IMR-90 (cell line): ENCODE data around the gene SCNN1B. TPM values are rescaled to one million over a fixed set of nuclear protein-coding genes. Genes with fewer than 3 reads are reported as not detected.

Source experiments
- ATAC-seq: fragments of 200-7000 bp; cut with Tn5 transposase; 2 replicates; pipeline ENCODE4 v1.9.1; 2020; ENCODE audit warnings: low read depth, mild to moderate bottlenecking, moderate library complexity
- BruUV-seq: library from RNA; stranded (reverse); fragments of 400-500 nt; replicated peaks from 2 replicates; lab custom pipeline; 2021; lab: Mats Ljungman, UMichigan
- CTCF ChIA-PET: fragments of 300-600 bp; formaldehyde crosslinking; extraction: SDS; loops from one replicate; lab custom pipeline; 2021; ENCODE audit warnings: antibody characterized with exemption; lab: Yijun Ruan, JAX
- POLR2A ChIA-PET: fragments of 300-600 bp; sonication (Branson Sonifier 250); formaldehyde crosslinking; loops from one replicate; lab custom pipeline; 2022; ENCODE audit warnings: antibody characterized with exemption; ENCODE audit not compliant: unreplicated experiment; lab: Charles Lee
- DNase-seq: peaks from one replicate; pipeline ENCODE4 v3.0.0; 2013
- H2AFZ ChIP-seq: replicated peaks from 2 replicates; pipeline ENCODE3; 2013; ENCODE audit warnings: low read length, mild to moderate bottlenecking; ENCODE audit not compliant: poor library complexity
- H2AK5ac ChIP-seq: 2 replicates; pipeline ENCODE4 v1.6.1; 2013; ENCODE audit warnings: low read depth, low read length, inconsistent platforms
- H2AK9ac ChIP-seq: replicated peaks from 2 replicates; pipeline ENCODE3; 2013; ENCODE audit warnings: mild to moderate bottlenecking, low read depth, low read length, moderate library complexity; ENCODE audit not compliant: poor library complexity
- H2BK120ac ChIP-seq: 2 replicates; pipeline ENCODE4 v1.6.1; 2013; ENCODE audit warnings: low read depth, low read length, inconsistent platforms
- H2BK15ac ChIP-seq: 3 replicates; pipeline ENCODE4 v1.6.1; 2013; ENCODE audit warnings: low read depth, low read length, inconsistent platforms
- H2BK20ac ChIP-seq: 2 replicates; pipeline ENCODE4 v1.6.1; 2013; ENCODE audit warnings: low read depth, mild to moderate bottlenecking, inconsistent platforms, low read length, moderate library complexity
- H2BK5ac ChIP-seq: 2 replicates; pipeline ENCODE4 v1.6.1; 2013; ENCODE audit warnings: mild to moderate bottlenecking, low read depth, low read length, inconsistent platforms; ENCODE audit not compliant: poor library complexity, severe bottlenecking
- H3K14ac ChIP-seq: replicated peaks from 2 replicates; pipeline ENCODE4 v1.6.1; 2013; ENCODE audit warnings: low read depth, low read length, inconsistent platforms
- H3K18ac ChIP-seq: 2 replicates; pipeline ENCODE4 v1.6.1; 2013; ENCODE audit warnings: low read depth, low read length, control low read depth
- H3K23ac ChIP-seq: 2 replicates; pipeline ENCODE4 v1.6.1; 2013; ENCODE audit warnings: low read depth, low read length, inconsistent platforms
- H3K27ac ChIP-seq: 2 replicates; pipeline ENCODE4 v1.5.1; 2013; ENCODE audit warnings: mild to moderate bottlenecking, control low read depth, low read length; ENCODE audit not compliant: insufficient read depth
- H3K27me3 ChIP-seq: 2 replicates; pipeline ENCODE4 v1.6.1; 2013; ENCODE audit warnings: low read length; ENCODE audit not compliant: control insufficient read depth, insufficient read depth
- H3K36me3 ChIP-seq: 2 replicates; pipeline ENCODE4 v1.6.1; 2013; ENCODE audit warnings: low read length, mixed read lengths; ENCODE audit not compliant: control insufficient read depth, insufficient read depth
- H3K4ac ChIP-seq: 2 replicates; pipeline ENCODE4 v1.6.1; 2013; ENCODE audit warnings: low read depth, low read length, inconsistent platforms
- H3K4me1 ChIP-seq: 2 replicates; pipeline ENCODE4 v1.6.1; 2013; ENCODE audit warnings: low read length, mixed read lengths; ENCODE audit not compliant: control insufficient read depth, insufficient read depth
- H3K4me2 ChIP-seq: 2 replicates; pipeline ENCODE4 v1.6.1; 2013; ENCODE audit warnings: low read depth, mild to moderate bottlenecking, control low read depth, low read length, moderate library complexity
- H3K4me3 ChIP-seq: 2 replicates; pipeline ENCODE4 v1.5.1; 2013; ENCODE audit warnings: low read depth, mild to moderate bottlenecking, control low read depth, low read length, moderate library complexity; ENCODE audit not compliant: insufficient read depth
- H3K56ac ChIP-seq: 2 replicates; pipeline ENCODE4 v1.6.1; 2013; ENCODE audit warnings: low read length, inconsistent platforms; ENCODE audit not compliant: insufficient read depth; ENCODE audit errors: extremely low read depth
- H3K79me1 ChIP-seq, 2 experiments: 2 replicates each; pipeline ENCODE4 v1.6.1; 2013; ENCODE audit warnings: low read length in 2 of 2, inconsistent platforms in 1 of 2, low read depth in 1 of 2
- H3K9ac ChIP-seq: 2 replicates; pipeline ENCODE4 v1.6.1; 2013; ENCODE audit warnings: low read depth, low read length, control low read depth
- H3K9me1 ChIP-seq: 2 replicates; pipeline ENCODE4 v1.6.1; 2013; ENCODE audit warnings: low read length, inconsistent platforms; ENCODE audit not compliant: insufficient read depth
- H3K9me3 ChIP-seq: 2 replicates; pipeline ENCODE4 v1.6.1; 2013; ENCODE audit warnings: low read length; ENCODE audit not compliant: control insufficient read depth, insufficient read depth
- H4K20me1 ChIP-seq: 2 replicates; pipeline ENCODE4 v1.6.1; 2013; ENCODE audit warnings: low read length, inconsistent platforms; ENCODE audit not compliant: insufficient read depth
- H4K5ac ChIP-seq: 2 replicates; pipeline ENCODE4 v1.6.1; 2013; ENCODE audit warnings: mild to moderate bottlenecking, low read depth, low read length, control low read depth
- H4K8ac ChIP-seq, 2 experiments: 2 replicates each; pipeline ENCODE4 v1.6.1; 2013; ENCODE audit warnings: low read depth in 2 of 2, low read length in 2 of 2, control low read depth in 1 of 2, inconsistent platforms in 1 of 2
- H4K91ac ChIP-seq: 2 replicates; pipeline ENCODE4 v1.6.1; 2013; ENCODE audit warnings: low read depth, low read length, inconsistent platforms; ENCODE audit not compliant: insufficient read depth
- BHLHE40 ChIP-seq: fragments of 150-350 bp; IDR thresholded peaks from 2 replicates; pipeline ENCODE4 v1.6.1; 2016; ENCODE audit warnings: mild to moderate bottlenecking, low read depth, low read length
- MAFK ChIP-seq: IDR thresholded peaks from 2 replicates; pipeline ENCODE4 v1.6.1; 2012; ENCODE audit warnings: low read depth, low read length, improper control_type of control experiment
- MXI1 ChIP-seq: IDR thresholded peaks from 2 replicates; pipeline ENCODE4 v1.6.1; 2012; ENCODE audit warnings: low read depth, mild to moderate bottlenecking, low read length, moderate library complexity, borderline replicate concordance
- WGBS, 2 experiments: methylation state at CpG; one replicate each; pipeline versions ENCODE4 v1.1.5 to v1.1.7; 2013; ENCODE audit warnings: missing lambda C conversion rate in 2 of 2; ENCODE audit not compliant: insufficient read length in 1 of 2; ENCODE audit errors: extremely low coverage in 2 of 2; 5-methylcytosine and 5-hydroxymethylcytosine counted together
- dilution Hi-C: fragments of 300-500 bp; cut with HindIII; formaldehyde crosslinking; loops from one replicate; pipeline ENCODE4 v1.14.3; 2018; ENCODE audit warnings: low sequenced_read_pairs; ENCODE audit not compliant: unreplicated experiment
- in situ Hi-C: fragments of 300-500 bp; cut with MboI; formaldehyde crosslinking; loops from 3 replicates; pipeline ENCODE4 v1.14.3; 2019; ENCODE audit warnings: low sequenced_read_pairs, inconsistent platforms, mixed read lengths
- intact Hi-C: fragments of 100-400 bp; cut with micrococcal nuclease; formaldehyde crosslinking; loops from 2 replicates; pipeline ENCODE4 v1.10.0; 2022
- polyA plus RNA-seq, 3 experiments: library from polyadenylated mRNA; depleted of rRNA; stranded (reverse); fragments of >200 nt; gene quantifications; 2 replicates each; pipeline ENCODE4 v1.2.3, GENCODE V29; 2012; ENCODE audit warnings: low replicate concordance in 1 of 3
- total RNA-seq: library from RNA; depleted of rRNA; stranded (reverse); fragments of >200 nt; gene quantifications from 2 replicates; pipeline ENCODE4 v1.2.3, GENCODE V29; 2012

Gene SCNN1B
- total and polyA plus RNA-seq, 2 of the 4 experiments (the other 2 are of a cell fraction) = not detected

- no peaks in the 10 kb centered on the region for H3K9me3 ChIP-seq
- no peak overlapping the region for H3K27ac ChIP-seq
- H2AFZ ChIP-seq = no peak overlapping the region
- no peak overlapping the region for H4K8ac ChIP-seq
- dilution Hi-C loops (no loop called here), intact Hi-C loops (no loop called here), in situ Hi-C loops (no loop called here)
- no peak overlapping the region for H2BK20ac ChIP-seq
- H3K27me3 ChIP-seq = peaks cover 1% of the 10 kb centered on the region; the same call in 1 of the 2 replicates
- ATAC-seq (no peak), DNase-seq (no peak)
- no peak overlapping the region for H2BK15ac ChIP-seq
- no peaks in the 10 kb centered on the region for H3K79me1 ChIP-seq
- no peak overlapping the region for H3K4me3 ChIP-seq
- POLR2A ChIA-PET = no interaction called here
- no peak overlapping the region for H4K5ac ChIP-seq
- H3K18ac ChIP-seq = no peak overlapping the region
- H4K91ac ChIP-seq = no peak overlapping the region
- no TSS peak for BruUV-seq
- no peaks in the 10 kb centered on the region; the same call in 1 of the 2 replicates for H3K9me1 ChIP-seq
- H3K14ac ChIP-seq = no peak overlapping the region
- no peak overlapping the region for H3K56ac ChIP-seq
- no peak overlapping the region for H3K23ac ChIP-seq
- H2AK5ac ChIP-seq = no peak overlapping the region
- H3K4me2 ChIP-seq = no peak overlapping the region
- TF ChIP-seq MAFK (no peak), MXI1 (no peak), BHLHE40 (no peak)
- no peak overlapping the region for H2BK5ac ChIP-seq
- H3K36me3 ChIP-seq = no peaks in the 10 kb centered on the region
- no peak overlapping the region for H2AK9ac ChIP-seq
- no peaks in the 10 kb centered on the region for H3K4me1 ChIP-seq
- H3K9ac ChIP-seq = no peak overlapping the region
- WGBS, 2 experiments = 20% methylated on average over 1 of the region's 5 CpGs; no CpG with 5 or more reads in 1 of the 2 experiments
- CTCF ChIA-PET = interaction anchor here (0.5 kb wide), 1 partner anchor 51 kb away, joined by 4 read pairs; no protein-coding TSS in a partner anchor
- no peak overlapping the region for H2BK120ac ChIP-seq
- no peak overlapping the region for H3K4ac ChIP-seq
- no peaks in the 10 kb centered on the region for H4K20me1 ChIP-seq
Observed at GRCh38 chr16:23351360-23351759, 49.3 kb downstream of the SCNN1B start.
